HG03558 (cell line): ENCODE data around the gene WNT8A.
"Not testable (repeated sequence)": the region's sequence is repeated elsewhere in the genome, so short reads cannot be mapped to it uniquely, and the experiment has no call there.

Experiments used
- ATAC-seq: cut with Tn5 transposase; IDR thresholded peaks from one replicate; pipeline ENCODE4 v1.9.1; 2021; ENCODE audit warnings: moderate number of reproducible peaks; ENCODE audit not compliant: unreplicated experiment; ENCODE audit errors: extremely low read depth

Gene WNT8A, protein sequence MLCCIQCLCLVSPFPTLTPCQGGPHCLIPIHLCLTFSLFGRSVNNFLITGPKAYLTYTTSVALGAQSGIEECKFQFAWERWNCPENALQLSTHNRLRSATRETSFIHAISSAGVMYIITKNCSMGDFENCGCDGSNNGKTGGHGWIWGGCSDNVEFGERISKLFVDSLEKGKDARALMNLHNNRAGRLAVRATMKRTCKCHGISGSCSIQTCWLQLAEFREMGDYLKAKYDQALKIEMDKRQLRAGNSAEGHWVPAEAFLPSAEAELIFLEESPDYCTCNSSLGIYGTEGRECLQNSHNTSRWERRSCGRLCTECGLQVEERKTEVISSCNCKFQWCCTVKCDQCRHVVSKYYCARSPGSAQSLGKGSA

DNA sequence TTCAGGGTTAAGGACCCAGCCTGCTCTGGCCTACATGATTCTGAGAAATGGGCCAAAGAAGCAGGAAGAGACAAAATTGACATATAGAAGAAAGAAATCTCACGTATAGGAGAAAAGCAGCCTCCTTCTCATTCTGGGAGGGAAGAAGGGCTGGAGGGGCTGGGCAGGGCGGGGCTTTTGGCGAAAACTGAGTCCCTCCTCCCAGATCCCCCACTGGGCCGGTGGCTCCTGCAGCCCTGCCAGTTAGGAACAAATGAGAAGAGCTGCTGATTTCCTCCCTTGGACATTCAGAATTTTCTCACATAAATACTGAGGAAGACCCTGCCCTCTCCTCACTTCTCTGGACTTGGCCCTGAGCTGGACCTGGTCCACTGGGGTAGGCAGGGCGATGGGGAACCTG is at the start of gene WNT8A:
WNT8A (plus strand) TSS at position 332 of the 400 bp plus-strand sequence. CDS start 95 bp downstream, outside the sequence.
- no peak for ATAC-seq

DNA sequence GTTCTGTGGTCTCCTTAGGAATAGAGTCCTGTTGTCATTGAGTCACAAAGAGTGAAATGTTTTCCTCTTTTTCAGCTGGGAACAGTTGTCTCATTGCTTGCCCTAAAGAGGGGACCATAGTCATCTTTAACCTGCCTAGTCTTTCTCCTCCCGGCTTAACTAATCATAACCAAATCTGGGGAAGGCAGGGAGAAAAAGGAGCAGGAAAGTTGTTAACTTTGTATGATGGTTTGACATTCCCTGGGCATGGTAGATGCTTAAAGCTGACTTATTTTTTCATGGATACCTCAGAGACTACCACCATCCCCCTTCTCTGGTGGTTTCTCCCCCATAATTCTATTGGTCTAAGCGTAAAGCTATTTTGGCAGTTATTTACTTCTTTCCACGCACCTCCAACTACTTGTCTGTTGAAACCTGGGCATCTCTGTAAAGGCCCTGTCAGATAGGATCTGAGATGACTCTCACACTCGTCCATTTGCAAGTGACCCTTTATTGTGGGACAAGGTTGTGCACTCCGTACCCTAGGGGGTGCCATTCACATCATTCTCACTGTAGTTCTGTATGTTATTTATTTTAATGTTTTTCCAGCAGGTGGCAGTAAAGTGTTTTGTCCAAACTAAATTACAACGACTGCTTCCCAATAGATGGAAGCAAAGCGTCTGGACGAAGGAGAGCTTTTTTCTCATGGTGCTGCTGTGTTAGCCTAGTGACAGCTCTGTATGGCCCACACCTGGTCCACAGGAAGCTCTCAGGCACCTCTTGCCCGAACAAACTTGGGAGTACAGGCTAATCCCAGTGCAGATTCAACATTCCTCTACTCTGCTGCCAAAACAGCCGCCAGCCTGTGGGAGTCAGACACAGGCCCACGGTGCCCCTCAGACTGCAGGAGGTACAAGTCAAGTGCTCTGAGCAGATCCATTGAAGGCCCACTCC is 48.0 kb upstream of the WNT8A start:
- peak; percentile 34 for ATAC-seq

DNA sequence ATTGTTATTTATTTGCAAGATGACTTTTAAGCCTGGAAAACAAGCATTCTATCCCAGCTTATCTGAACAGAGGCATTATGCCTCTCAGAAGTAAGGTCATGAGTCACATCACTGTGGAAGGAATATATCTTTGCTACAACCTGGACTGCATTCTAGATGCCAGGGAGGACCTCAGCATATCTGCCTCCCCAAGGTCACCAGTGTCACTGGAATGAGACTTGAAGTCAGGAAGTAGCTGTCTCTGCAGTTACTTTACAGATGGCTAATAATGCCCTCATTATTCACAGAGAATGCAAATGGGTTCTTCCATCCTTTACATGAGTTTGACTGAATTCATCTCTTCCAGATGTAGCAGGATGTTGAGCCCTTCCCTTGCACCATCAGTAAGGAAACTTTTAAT is 46.6 kb upstream of the WNT8A start:
- ATAC-seq = no peak

DNA sequence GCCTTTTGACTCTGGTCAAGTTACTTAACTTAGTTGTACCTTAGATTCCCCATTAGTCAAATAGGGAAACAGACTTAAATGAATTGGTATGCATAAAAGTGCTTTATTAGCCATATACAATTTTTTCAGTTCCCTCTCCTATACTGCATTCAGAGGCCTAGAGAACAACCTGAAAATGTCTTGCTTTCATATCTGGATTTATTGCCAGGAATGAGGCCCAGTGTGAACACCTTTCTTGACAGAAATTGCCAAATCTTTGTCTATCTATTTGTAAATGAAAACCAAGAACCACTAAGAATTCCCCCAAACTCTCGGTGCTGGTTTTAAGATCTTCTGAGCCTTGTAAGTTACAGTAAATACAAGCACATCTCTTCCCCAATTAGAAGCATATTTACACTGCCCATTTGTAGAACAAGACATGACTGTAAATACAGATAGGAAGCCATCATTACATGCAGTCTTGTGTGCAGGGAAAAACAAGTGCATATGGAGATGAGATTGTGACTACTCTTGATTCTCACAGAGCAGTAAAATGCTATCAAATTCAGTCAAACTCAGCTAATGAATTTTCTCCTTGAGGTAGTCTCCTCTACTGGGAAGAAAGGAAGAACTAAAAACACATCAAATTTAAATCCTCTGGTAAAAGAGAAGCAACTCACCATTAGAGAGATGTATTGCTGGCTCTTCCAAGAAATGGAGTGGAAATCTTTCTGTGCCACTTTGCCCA is 45.8 kb upstream of the WNT8A start:
- no peak for ATAC-seq

DNA sequence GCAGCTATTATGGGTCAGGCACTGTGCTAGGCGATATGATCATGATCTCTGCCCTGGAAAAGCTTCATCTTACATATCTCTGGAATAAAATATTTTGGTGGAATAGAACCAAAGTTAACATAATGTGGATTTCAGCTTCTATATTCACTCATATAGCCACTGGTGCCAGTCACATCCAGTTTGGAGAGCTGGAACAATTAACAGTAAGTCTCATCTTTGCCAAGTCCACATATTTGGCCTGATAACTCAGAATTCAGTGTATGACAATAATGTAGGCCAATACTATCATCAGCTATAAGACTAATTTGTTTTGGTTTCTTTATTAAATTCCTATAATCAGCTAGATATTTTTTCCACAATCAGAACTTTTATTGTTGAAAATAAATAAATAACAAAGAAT is 45.0 kb upstream of the WNT8A start:
- no peak for ATAC-seq

DNA sequence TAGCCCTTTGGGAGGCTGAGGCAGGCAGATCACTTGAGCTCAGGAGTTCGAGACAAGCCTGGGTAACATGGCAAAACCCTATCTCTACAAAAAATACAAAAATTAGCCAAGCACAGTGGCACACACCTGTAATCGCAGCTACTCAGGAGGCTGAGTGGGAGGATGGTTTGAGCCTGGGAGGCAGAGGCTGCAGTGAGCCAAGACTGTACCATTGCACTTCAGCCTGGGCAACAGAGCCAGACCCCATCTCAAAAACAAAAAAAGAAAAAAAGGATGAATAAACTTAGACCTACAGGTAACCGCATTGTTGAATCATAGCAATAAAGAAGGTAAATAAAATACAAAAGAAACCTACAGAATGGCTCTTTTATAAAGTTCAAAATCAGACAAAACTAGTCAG is 38.5 kb upstream of the WNT8A start:
- not testable (repeated sequence) for ATAC-seq

DNA sequence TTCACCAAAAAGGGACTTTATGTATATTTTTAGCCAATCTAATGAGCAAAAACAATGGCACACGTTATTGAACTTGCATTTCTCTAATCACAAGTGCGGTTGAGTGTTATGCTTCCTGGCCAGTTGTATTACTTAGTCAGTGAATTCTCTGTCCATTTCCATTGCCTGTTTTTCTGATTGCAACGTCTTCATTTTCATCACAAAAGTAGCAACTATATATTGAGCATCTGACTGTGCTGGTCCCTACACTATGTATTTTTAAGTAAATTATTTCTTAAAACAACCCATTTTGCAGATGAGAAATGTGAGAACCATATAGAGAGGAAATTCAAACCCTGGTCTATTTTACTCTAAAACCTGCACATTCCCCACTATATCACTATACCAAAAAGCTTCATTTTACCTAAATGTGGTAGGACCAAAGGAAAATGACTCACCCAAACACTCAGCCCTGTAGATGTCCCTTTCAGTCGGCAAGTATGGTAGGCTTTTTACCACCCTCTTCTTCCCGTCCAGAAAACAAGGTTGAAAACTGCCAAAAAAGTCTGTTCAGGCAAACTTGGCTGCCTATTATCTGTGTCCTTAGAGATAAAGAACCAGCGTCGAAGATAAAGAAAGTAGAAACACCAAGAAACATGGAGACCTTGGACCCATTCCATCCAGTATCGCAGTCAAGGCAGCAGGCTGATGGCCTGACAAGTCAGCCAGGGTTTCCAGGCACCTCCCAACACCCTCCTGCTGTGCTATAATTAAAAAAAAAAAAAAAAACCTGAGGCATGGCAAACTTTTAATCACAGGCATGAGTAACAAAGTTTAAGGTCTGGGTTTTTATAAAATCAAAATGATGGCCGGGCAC is 32.2 kb upstream of the WNT8A start:
- ATAC-seq = no peak

DNA sequence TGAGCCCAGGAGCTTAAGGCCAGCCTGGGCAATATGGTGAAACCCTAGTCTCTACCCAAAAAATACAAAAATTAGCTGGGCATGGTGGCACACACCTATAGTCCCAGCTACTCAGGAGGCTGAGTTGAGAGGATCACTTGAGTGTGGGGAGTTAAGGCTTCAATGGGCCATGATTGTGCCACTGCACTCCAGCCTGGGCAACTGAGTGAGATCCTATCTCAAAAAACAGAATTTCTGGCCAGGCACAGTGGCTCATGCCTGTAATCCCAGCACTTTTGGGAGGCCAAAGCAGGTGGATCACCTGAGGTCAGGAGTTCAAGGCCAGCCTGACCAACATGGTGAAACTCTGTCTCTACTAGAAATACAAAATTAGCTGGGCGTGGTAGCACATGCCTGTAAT is 31.1 kb upstream of the WNT8A start:
- ATAC-seq = not testable (repeated sequence)

DNA sequence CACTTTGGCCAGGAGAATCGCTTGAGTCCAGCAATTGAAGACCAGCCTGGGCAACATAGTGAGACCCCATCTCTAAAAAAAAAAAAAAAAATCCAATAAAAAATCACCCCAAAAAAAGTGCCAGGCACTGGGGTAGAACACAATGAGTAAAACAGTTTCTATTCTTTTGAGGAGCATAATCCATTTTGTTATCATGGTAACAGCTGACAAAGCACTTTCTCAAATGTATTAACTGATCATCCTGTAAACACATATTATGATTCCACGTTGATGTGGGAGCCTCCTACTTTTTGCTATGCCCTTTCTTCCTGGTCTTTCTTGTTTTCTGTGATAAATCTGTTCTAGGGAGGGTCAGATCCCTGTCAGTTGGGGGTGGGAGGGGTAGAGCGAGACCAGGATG is 30.3 kb upstream of the WNT8A start:
- ATAC-seq = no peak

DNA sequence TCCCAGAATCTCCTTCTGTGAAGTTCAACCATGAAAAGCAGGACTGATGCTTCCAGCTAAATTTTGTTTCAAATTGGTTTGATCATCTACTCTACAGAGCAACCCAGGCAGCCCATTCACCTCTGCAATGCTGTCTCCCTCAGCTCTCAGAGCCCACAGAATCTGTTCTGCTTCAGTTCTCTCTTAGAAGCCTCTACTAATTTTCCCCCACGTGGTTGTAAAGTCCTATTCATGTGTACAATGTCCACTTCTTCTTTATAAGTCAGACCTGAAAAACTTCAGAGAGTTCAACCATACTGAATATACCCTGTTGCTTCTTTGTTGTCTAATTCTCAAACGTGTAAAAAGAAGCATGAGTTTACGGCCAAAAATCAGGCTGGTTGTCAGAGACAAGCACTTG is 29.6 kb upstream of the WNT8A start:
- ATAC-seq = no peak

DNA sequence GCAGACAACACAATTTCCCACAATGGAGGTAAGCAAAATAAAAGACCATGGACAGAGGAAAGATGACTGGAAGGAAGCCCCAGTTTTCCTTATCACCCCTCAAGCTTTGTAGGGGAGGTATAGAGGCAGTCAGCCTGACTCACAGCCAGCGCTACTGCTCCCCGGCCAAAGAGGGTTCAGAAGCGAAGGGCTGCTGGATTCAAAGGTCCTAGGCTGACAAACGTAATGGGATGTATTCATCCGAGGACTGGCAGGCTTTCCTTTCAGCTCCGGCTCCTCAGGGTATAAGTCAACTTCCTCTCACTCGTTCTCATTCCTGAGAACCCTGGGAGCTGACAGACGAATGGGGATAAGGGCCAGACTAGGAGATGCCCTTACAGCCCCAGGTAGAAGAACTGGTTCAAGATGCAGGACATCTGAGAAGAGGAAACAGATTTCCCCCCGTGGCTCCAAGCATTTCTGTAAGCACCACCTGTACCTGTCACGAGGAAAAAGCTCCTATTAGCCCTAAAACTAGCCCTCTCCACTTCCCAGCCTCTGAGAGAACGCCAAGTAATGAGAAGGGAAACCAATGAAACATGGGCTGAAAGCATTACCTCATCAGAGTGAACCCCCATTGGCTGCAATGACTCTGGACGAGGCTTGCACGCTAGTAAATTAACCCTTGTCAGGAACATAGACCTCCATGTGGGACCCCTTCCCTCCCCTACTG is 28.8 kb upstream of the WNT8A start:
- no peak for ATAC-seq

DNA sequence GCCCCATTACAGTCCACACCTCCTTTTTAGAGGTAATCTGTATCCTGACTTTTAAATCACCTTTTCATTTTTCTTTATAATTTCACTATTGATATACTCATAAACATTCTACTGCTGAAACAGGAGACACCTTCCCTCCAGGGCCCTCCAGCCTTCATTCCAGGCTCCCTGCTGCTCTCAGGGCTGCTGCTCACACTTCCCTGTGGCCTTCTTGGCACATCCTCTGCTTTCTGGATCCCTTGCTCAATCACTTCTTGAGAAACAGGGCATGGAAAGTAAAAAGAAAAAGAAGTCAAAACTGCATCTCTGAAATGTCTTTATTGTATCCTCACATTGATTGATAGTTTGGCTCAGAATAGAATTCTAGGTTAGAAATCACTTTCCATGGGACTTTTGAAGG is 19.3 kb upstream of the WNT8A start:
- ATAC-seq = no peak

DNA sequence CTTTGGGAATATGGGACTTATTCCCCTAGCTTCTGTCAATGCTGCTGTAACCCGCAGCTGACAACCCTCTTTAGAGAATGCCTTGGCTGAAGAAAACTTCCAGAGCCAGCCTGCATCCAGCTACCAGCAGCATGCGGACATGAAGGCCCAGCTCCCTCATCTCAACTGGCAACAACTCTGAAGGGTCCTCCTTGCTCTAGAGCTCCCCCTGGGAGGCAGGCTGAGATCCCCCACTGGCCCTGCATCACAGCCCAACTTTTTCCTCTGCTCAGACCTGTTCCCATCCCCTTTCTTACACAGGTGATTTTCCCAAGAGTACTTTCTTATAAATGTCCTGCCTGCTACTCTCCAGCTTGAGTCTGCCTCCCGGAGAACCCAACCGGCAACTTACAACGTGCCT is 18.7 kb upstream of the WNT8A start:
- ATAC-seq = no peak

DNA sequence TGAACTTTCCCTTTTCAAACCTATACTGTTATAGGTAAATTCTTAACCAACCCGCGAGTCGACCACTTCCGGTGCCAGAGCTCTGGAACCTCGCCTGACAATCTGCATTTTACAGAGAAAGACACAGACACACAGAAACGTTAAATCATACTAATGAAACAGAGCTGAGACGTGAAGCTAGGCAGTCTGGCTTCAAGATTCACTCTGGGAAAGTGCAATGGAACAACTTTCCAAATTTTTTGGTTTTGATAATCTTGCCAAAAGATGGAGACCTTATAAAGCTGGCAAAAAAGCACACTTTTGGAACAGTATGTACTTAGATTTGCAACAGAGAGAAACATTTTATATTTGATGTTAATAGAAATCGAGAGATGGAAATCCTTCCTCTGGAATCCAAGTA is 15.9 kb upstream of the WNT8A start:
- ATAC-seq = no peak

DNA sequence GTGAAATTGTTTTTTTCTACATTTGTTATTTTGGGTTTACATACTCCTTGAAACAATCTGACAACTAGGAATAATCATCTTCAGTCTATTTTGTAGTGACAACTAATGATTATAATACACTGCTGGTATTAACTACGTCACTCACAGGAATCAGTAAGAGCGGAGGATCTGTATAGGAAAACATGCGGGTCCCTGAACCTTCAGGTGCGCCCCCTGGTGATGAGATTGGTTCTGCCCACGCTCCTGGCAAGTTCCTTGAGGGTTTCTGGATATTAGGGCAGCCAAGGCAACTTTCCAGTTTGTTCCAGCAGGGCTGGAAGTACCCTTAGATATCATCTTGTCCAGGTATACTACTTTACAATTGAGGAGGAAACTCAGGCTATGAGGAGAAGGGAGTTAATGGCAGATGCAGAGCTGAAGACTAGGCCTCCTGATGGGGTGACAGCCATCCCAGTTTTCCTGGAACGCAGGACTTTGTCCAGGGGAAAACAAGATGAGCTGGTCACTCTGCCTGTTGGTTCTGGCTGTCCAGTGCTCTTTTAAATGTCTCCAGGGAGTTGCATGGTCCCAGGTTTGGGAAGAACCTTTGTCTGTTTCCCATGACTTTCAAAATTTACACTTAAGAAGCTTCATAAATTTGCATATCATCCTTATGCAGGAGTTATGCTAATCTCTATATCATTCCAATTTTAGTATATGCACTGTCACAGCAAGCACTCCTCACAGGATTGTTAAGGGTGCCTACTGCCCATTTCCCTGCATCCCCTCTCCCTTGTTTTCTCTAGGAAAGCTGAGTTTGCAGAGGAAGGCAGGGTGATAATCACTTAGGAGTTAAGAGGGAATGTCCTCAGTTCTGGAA is 14.9 kb upstream of the WNT8A start:
- no peak for ATAC-seq

DNA sequence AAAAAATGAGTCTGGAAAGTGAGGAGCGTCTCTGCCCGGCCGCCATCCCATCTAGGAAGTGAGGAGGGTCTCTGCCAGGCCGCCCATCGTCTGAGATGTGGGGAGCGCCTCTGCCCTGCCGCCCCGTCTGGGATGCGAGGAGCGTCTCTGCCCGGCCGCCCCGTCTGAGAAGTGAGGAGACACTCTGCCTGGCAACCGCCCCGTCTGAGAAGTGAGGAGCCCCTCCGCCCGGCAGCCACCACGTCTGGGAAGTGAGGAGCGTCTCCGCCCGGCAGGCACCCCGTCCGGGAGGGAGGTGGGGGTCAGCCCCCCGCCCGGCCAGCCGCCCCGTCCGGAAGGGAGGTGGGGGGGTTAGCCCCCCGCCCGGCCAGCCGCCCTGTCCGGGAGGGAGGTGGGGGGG is 13.8 kb upstream of the WNT8A start:
- ATAC-seq = not testable (repeated sequence)

DNA sequence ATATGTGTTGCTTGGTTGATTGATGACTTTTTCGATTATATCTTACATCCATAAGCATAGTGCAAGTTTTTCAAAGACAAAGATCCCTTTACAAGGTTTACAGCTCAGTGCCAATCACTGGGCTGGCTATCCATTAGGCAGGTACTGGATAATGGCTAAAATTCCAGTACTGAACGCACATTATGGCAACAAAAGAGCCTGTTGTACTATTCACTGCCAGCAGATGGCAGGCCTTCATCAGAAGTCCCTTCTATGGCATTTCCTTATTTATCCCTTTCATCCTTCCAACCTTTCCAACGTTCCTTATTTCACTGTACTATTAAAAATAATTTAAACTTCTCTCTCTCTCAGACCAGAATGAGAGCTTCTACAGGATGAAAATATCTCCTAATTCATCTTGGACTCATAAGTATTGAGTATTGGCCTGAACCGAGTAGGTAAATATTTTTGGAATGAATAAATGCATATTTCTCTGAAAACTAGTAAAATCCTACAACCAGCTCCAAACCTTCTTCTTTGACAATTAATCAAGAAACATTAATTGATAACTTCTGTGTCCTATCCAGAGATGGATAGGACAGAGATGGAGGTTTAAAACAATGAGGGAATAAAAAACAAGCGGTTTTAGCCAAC is 6.7 kb upstream of the WNT8A start:
- no peak for ATAC-seq
